H1 (cell line): ENCODE measurements around the gene ULBP1. TPM values are rescaled to one million over a fixed set of nuclear protein-coding genes. Genes with fewer than 3 reads are reported as not detected.
A peak's percentile ranks its signal among the peaks of the same experiment; 100 is the strongest.
"Not testable (repeated sequence)": the region's sequence is repeated elsewhere in the genome, so short reads cannot be mapped to it uniquely, and the experiment has no call there.

ENCODE experiments used
- CTCF ChIA-PET: fragments of 300-600 bp; sonication (Branson Sonifier 250); formaldehyde crosslinking; loops from one replicate; lab custom pipeline; 2021; ENCODE audit not compliant: partially characterized antibody; lab: Charles Lee
- POLR2A ChIA-PET: fragments of 300-600 bp; sonication (Branson Sonifier 250); formaldehyde crosslinking; loops from one replicate; lab custom pipeline; 2021; ENCODE audit warnings: inconsistent platforms; ENCODE audit not compliant: partially characterized antibody; lab: Charles Lee
- DNase-seq, 2 experiments: peaks; one replicate each; pipeline versions ENCODE4 v3.0.0 to v3.0.0-alpha.2; 2010 to 2022; ENCODE audit warnings: low spot score in 2 of 2, low read depth in 1 of 2, mixed read lengths in 1 of 2
- FAIRE-seq: peaks from 2 replicates; lab custom pipeline; 2011; peaks lifted over from hg19 to GRCh38; lab: Jason Lieb, UNC
- H2AFZ ChIP-seq: 2 replicates; pipeline ENCODE4 v1.8.1; 2012; ENCODE audit warnings: low read length, inconsistent platforms
- H2AK5ac ChIP-seq: 2 replicates; pipeline ENCODE4 v1.6.1; 2013; ENCODE audit warnings: low read depth, low read length
- H2BK120ac ChIP-seq: replicated peaks from 2 replicates; pipeline ENCODE3; 2013; ENCODE audit warnings: low read depth, low read length, inconsistent platforms
- H2BK12ac ChIP-seq: 2 replicates; pipeline ENCODE4 v1.6.1; 2013; ENCODE audit warnings: low read depth, low read length
- H2BK15ac ChIP-seq: 2 replicates; pipeline ENCODE4 v1.6.1; 2013; ENCODE audit warnings: low read length
- H2BK20ac ChIP-seq: 2 replicates; pipeline ENCODE4 v1.6.1; 2013; ENCODE audit warnings: low read length
- H2BK5ac ChIP-seq: 2 replicates; pipeline ENCODE4 v1.6.1; 2013; ENCODE audit warnings: low read depth, low read length
- H3K14ac ChIP-seq: 2 replicates; pipeline ENCODE4 v1.6.1; 2013; ENCODE audit warnings: inconsistent platforms; ENCODE audit not compliant: insufficient read length
- H3K18ac ChIP-seq: 2 replicates; pipeline ENCODE4 v1.6.1; 2013; ENCODE audit warnings: low read length; ENCODE audit errors: extremely low read depth
- H3K23ac ChIP-seq: 2 replicates; pipeline ENCODE4 v1.6.1; 2013; ENCODE audit warnings: inconsistent platforms; ENCODE audit not compliant: insufficient read length
- H3K23me2 ChIP-seq: 2 replicates; pipeline ENCODE4 v1.6.1; 2013; ENCODE audit warnings: low read depth, low read length
- H3K27ac ChIP-seq: 2 replicates; pipeline ENCODE4 v1.6.1; 2011; ENCODE audit warnings: low read depth, low read length, inconsistent platforms
- H3K27me3 ChIP-seq, 4 experiments: replicated peaks in 1 of 4; 1 replicate in 1 of 4; 2 replicates in 3 of 4; pipeline versions ENCODE4 v1.6.1 to v1.8.1; 2011 to 2013; ENCODE audit warnings: low read length in 3 of 4, mild to moderate bottlenecking in 3 of 4, inconsistent platforms in 2 of 4, mixed read lengths in 2 of 4, moderate library complexity in 1 of 4; ENCODE audit not compliant: control insufficient read depth in 3 of 4, insufficient read depth in 3 of 4; ENCODE audit errors: extremely low read depth in 1 of 4
- H3K36me3 ChIP-seq, 4 experiments: 2 replicates each; pipeline versions ENCODE4 v1.6.1 to v1.8.1; 2011 to 2013; ENCODE audit warnings: mild to moderate bottlenecking in 4 of 4, low read length in 3 of 4, moderate library complexity in 2 of 4, control low read depth in 1 of 4, inconsistent platforms in 1 of 4; ENCODE audit not compliant: insufficient read depth in 4 of 4, control insufficient read depth in 2 of 4
- H3K4ac ChIP-seq: replicated peaks from 2 replicates; pipeline ENCODE3; 2013; ENCODE audit warnings: low read length, low read depth, mixed read lengths, inconsistent platforms; ENCODE audit not compliant: insufficient read length
- H3K4me1 ChIP-seq, 4 experiments: replicated peaks in 1 of 4; 1 replicate in 1 of 4; 2 replicates in 3 of 4; pipeline versions ENCODE4 v1.6.1 to v1.8.1; 2011 to 2013; ENCODE audit warnings: low read length in 3 of 4, inconsistent platforms in 2 of 4, mixed read lengths in 1 of 4; ENCODE audit not compliant: insufficient read depth in 4 of 4, control insufficient read depth in 3 of 4
- H3K4me2 ChIP-seq, 2 experiments: 2 replicates each; pipeline versions ENCODE4 v1.6.1 to v1.8.1; 2011 to 2013; ENCODE audit warnings: low read depth in 2 of 2, low read length in 2 of 2, control low read depth in 1 of 2, inconsistent platforms in 1 of 2, mild to moderate bottlenecking in 1 of 2; ENCODE audit not compliant: insufficient read depth in 1 of 2
- H3K4me3 ChIP-seq, 4 experiments: fragments of 200-600, 300-600 bp in 1 of 4; sonication (generic), shearing (Covaris generic), sonication (Bioruptor Twin) in 1 of 4; 2 replicates each; pipeline versions ENCODE4 v1.5.1 to v1.8.1; 2011 to 2016; ENCODE audit warnings: low read length in 4 of 4, low read depth in 3 of 4, control low read depth in 2 of 4, inconsistent platforms in 2 of 4, mild to moderate bottlenecking in 2 of 4, mixed read lengths in 1 of 4, moderate library complexity in 1 of 4; ENCODE audit not compliant: insufficient read depth in 2 of 4; ENCODE audit errors: extremely low read depth in 1 of 4
- H3K56ac ChIP-seq: replicated peaks from 2 replicates; pipeline ENCODE3; 2013; ENCODE audit warnings: low read depth, mild to moderate bottlenecking, mixed read lengths, low read length, inconsistent platforms; ENCODE audit not compliant: insufficient read length
- H3K79me1 ChIP-seq: 2 replicates; pipeline ENCODE4 v1.6.1; 2013; ENCODE audit warnings: low read depth, low read length, control low read depth
- H3K79me2 ChIP-seq, 2 experiments: 2 replicates each; pipeline versions ENCODE4 v1.6.1 to v1.8.1; 2012 to 2013; ENCODE audit warnings: low read length in 2 of 2, mild to moderate bottlenecking in 2 of 2, inconsistent platforms in 1 of 2; ENCODE audit not compliant: insufficient read depth in 2 of 2, control insufficient read depth in 1 of 2
- H3K9ac ChIP-seq, 4 experiments: replicated peaks in 1 of 4; 1 replicate in 1 of 4; 2 replicates in 3 of 4; pipeline versions ENCODE4 v1.6.1 to v1.8.1; 2011 to 2013; ENCODE audit warnings: low read depth in 3 of 4, low read length in 3 of 4, control low read depth in 2 of 4, mild to moderate bottlenecking in 2 of 4, moderate library complexity in 2 of 4, inconsistent platforms in 1 of 4; ENCODE audit errors: extremely low read depth in 1 of 4
- H3K9me3 ChIP-seq, 2 experiments: 2 replicates each; pipeline versions ENCODE4 v1.6.1 to v1.8.1; 2012 to 2013; ENCODE audit warnings: mild to moderate bottlenecking in 2 of 2, moderate library complexity in 2 of 2, control low read depth in 1 of 2, inconsistent platforms in 1 of 2, low read depth in 1 of 2, low read length in 1 of 2, mixed read lengths in 1 of 2; ENCODE audit not compliant: insufficient read depth in 2 of 2
- H4K20me1 ChIP-seq, 2 experiments: replicated peaks in 1 of 2; 2 replicates each; pipeline versions ENCODE3 to v1.8.1; 2011 to 2013; ENCODE audit warnings: inconsistent platforms in 2 of 2, low read length in 2 of 2, mild to moderate bottlenecking in 1 of 2; ENCODE audit not compliant: insufficient read depth in 2 of 2, control insufficient read depth in 1 of 2
- H4K5ac ChIP-seq: 2 replicates; pipeline ENCODE4 v1.6.1; 2013; ENCODE audit warnings: low read length, low read depth, mixed read lengths, inconsistent platforms; ENCODE audit not compliant: insufficient read length
- H4K8ac ChIP-seq: 2 replicates; pipeline ENCODE4 v1.8.0; 2013; ENCODE audit warnings: mild to moderate bottlenecking, moderate library complexity, low read length, inconsistent platforms; ENCODE audit not compliant: insufficient read depth; ENCODE audit errors: extremely low read depth
- H4K91ac ChIP-seq: replicated peaks from 2 replicates; pipeline ENCODE3; 2013; ENCODE audit warnings: low read length, mixed read lengths, inconsistent platforms; ENCODE audit not compliant: insufficient read length
- E2F6 ChIP-seq: IDR thresholded peaks from 2 replicates; pipeline ENCODE4 v1.6.1; 2012; ENCODE audit warnings: inconsistent platforms
- EZH2 ChIP-seq: fragments of 200-600 bp; sonication (generic); IDR thresholded peaks from 2 replicates; pipeline ENCODE4 v1.7.1; 2012; ENCODE audit warnings: low read depth, mild to moderate bottlenecking, moderate library complexity, low read length, inconsistent platforms; ENCODE audit not compliant: severe bottlenecking
- RNF2 ChIP-seq: fragments of 200-900, 300-1000 bp; sonication (generic); IDR thresholded peaks from 2 replicates; pipeline ENCODE4 v1.7.1; 2016; ENCODE audit warnings: borderline replicate concordance, low read depth, mild to moderate bottlenecking, antibody characterized with exemption, low read length; ENCODE audit not compliant: poor library complexity, severe bottlenecking; ENCODE audit errors: missing control alignments
- WGBS, 2 experiments: shearing (Covaris generic) in 1 of 2; methylation state at CpG; one replicate each; pipeline versions ENCODE4 v1.1.6 to v1.1.7; 2013 to 2015; ENCODE audit warnings: low lambda C conversion rate in 2 of 2, mixed read lengths in 2 of 2, inconsistent platforms in 1 of 2, low coverage in 1 of 2, missing lambda C conversion rate in 1 of 2; ENCODE audit not compliant: insufficient replicate concordance in 2 of 2, insufficient coverage in 1 of 2, insufficient read length in 1 of 2; ENCODE audit errors: extremely low coverage in 1 of 2, missing lambda C conversion rate in 1 of 2; 5-methylcytosine and 5-hydroxymethylcytosine counted together
- polyA plus RNA-seq, 7 experiments: library from polyadenylated mRNA; depleted of rRNA in 3 of 7; stranded (reverse) in 5 of 7; unstranded in 2 of 7; fragments of >200 nt in 5 of 7; fragments of 200-250 nt in 2 of 7; gene quantifications; 1 replicate in 5 of 7; 2 replicates in 1 of 7; 4 replicates in 1 of 7; pipeline versions ENCODE4 v1.2.1 to v1.2.3, GENCODE V29; 2011 to 2013; ENCODE audit warnings: missing spikeins in 2 of 7, mixed read lengths in 2 of 7
- total RNA-seq: library from RNA; stranded (reverse); fragmentation: NEBNext Ultra II Directional; extraction: Animal tissue kit (Norgen Biotek cat#: 25700); gene quantifications from 2 replicates; pipeline ENCODE4 v1.2.1, GENCODE V29; 2021

Gene ULBP1
- total and polyA plus RNA-seq, 2 of the 8 experiments (the other 6 are each of a cell fraction or from before 2014, with no cell fraction given) = 0.32 to 0.60 TPM

GRCh38 chr6:149954328-149954983, 9.3 kb upstream of the ULBP1 start:
- H2BK20ac ChIP-seq, H4K91ac ChIP-seq, FAIRE-seq, H3K4ac ChIP-seq, H2BK120ac ChIP-seq, H3K23ac ChIP-seq, H4K5ac ChIP-seq, H3K27ac ChIP-seq, H2BK15ac ChIP-seq, H2BK5ac ChIP-seq, H3K9ac ChIP-seq, H3K9me3 ChIP-seq, H2BK12ac ChIP-seq, H3K79me1 ChIP-seq, H2AK5ac ChIP-seq, H2AFZ ChIP-seq, H4K8ac ChIP-seq, H3K4me1 ChIP-seq, CTCF ChIA-PET, H4K20me1 ChIP-seq, POLR2A ChIA-PET, H3K36me3 ChIP-seq, H3K18ac ChIP-seq, H3K56ac ChIP-seq, H3K79me2 ChIP-seq, H3K14ac ChIP-seq, H3K23me2 ChIP-seq: not testable (repeated sequence)
- Histone ChIP-seq H3K4me2 (peak overlapping the region; percentile 39 to 53), H3K27me3 (peaks cover 24 to 79% (median 56%) of the 10 kb centered on the region in 4 experiments), H3K4me3 (0 out of 8 replicates have a peak overlapping the region, but pooled peaks of 1 of the 4 experiments have one; percentile 26)
- WGBS, 2 experiments = 7% methylated on average over 30 of the region's 53 CpGs; no CpG with 5 or more reads in 1 of the 2 experiments
- TF ChIP-seq RNF2 (peak; percentile 62), E2F6 (0 out of 2 replicates have a peak, but pooled peaks have one; percentile 34), EZH2 (peak; percentile 54)
- peak in 1 of 2 experiments; percentile 61 for DNase-seq
